HepG2 (cell line): ENCODE data around the gene RPL26. TPM values are rescaled to one million over a fixed set of nuclear protein-coding genes. Genes with fewer than 3 reads are reported as not detected.
A peak's percentile ranks its signal among the peaks of the same experiment; 100 is the strongest.

ENCODE experiments used
- CCDC6 ChIP-seq: sonication (generic); formaldehyde crosslinking; IDR thresholded peaks from 2 replicates; pipeline ENCODE4 v1.8.1; 2022; ENCODE audit warnings: mild to moderate bottlenecking, missing genetic modification reagents, moderate library complexity
- CHCHD3 ChIP-seq: sonication (generic); formaldehyde crosslinking; IDR thresholded peaks from 2 replicates; pipeline ENCODE4 v1.8.0; 2022; ENCODE audit warnings: mild to moderate bottlenecking, missing genetic modification reagents, moderate library complexity
- DBP ChIP-seq: sonication (generic); formaldehyde crosslinking; IDR thresholded peaks from 2 replicates; pipeline ENCODE4 v1.4.0; 2020; ENCODE audit warnings: missing genetic modification reagents; ENCODE audit errors: not compliant biosample characterization
- DDIT3 ChIP-seq: sonication (generic); formaldehyde crosslinking; IDR thresholded peaks from 2 replicates; pipeline ENCODE4 v1.4.0; 2020; ENCODE audit warnings: mild to moderate bottlenecking, missing genetic modification reagents
- HNF4A ChIP-seq: sonication (generic); formaldehyde crosslinking; IDR thresholded peaks from 2 replicates; pipeline ENCODE4 v1.4.0; 2020; ENCODE audit warnings: missing genetic modification reagents
- JDP2 ChIP-seq: sonication (generic); formaldehyde crosslinking; IDR thresholded peaks from 2 replicates; pipeline ENCODE4 v1.8.1; 2022; ENCODE audit warnings: missing genetic modification reagents, borderline replicate concordance
- NKX3-1 ChIP-seq: sonication (generic); formaldehyde crosslinking; IDR thresholded peaks from 2 replicates; pipeline ENCODE4 v1.5.0; 2020; ENCODE audit warnings: missing genetic modification reagents
- NR2F6 ChIP-seq, 2 experiments: IDR thresholded peaks; 2 replicates each; pipeline ENCODE4 v1.6.1; 2016; ENCODE audit warnings: antibody characterized with exemption in 1 of 2, mild to moderate bottlenecking in 1 of 2
- POLR2AphosphoS5 ChIP-seq: IDR thresholded peaks from 2 replicates; pipeline ENCODE4 v1.6.1; 2012; ENCODE audit warnings: low read depth, low read length
- PRPF4 ChIP-seq: fragments of 200-400 bp; formaldehyde crosslinking; IDR thresholded peaks from 2 replicates; pipeline ENCODE4 v1.6.1; 2016; ENCODE audit warnings: low read length, low read depth; ENCODE audit not compliant: poor library complexity, severe bottlenecking
- RAD21 ChIP-seq: fragments of 450-650 bp; formaldehyde crosslinking; IDR thresholded peaks from 2 replicates; pipeline ENCODE4 v1.5.0; 2020; ENCODE audit warnings: mild to moderate bottlenecking
- SKIL ChIP-seq: sonication (generic); formaldehyde crosslinking; IDR thresholded peaks from 2 replicates; pipeline ENCODE4 v1.8.0; 2022; ENCODE audit warnings: missing genetic modification reagents, mild to moderate bottlenecking, moderate library complexity, borderline replicate concordance
- TCF12 ChIP-seq, 2 experiments: fragments of 450-650 bp in 1 of 2; sonication (generic) in 1 of 2; formaldehyde crosslinking in 1 of 2; IDR thresholded peaks; 2 replicates each; pipeline versions ENCODE4 v1.6.1 to v1.8.0; 2017 to 2022; ENCODE audit warnings: antibody characterized with exemption in 1 of 2, mild to moderate bottlenecking in 1 of 2, missing genetic modification reagents in 1 of 2, moderate library complexity in 1 of 2
- ZNF12 ChIP-seq: sonication (generic); formaldehyde crosslinking; IDR thresholded peaks from 2 replicates; pipeline ENCODE4 v1.5.0; 2020; ENCODE audit warnings: missing genetic modification reagents
- ZNF205 ChIP-seq: IDR thresholded peaks from 2 replicates; pipeline ENCODE4 v1.6.1; 2018; ENCODE audit warnings: missing biosample characterization, missing genetic modification reagents
- ZNF382 ChIP-seq: sonication (generic); formaldehyde crosslinking; IDR thresholded peaks from 2 replicates; pipeline ENCODE4 v1.5.0; 2020; ENCODE audit warnings: missing genetic modification reagents, mild to moderate bottlenecking, borderline replicate concordance
- ZNF446 ChIP-seq: sonication (generic); formaldehyde crosslinking; IDR thresholded peaks from 2 replicates; pipeline ENCODE4 v1.5.0; 2020; ENCODE audit warnings: mild to moderate bottlenecking, missing genetic modification reagents
- ZNF615 ChIP-seq: sonication (generic); formaldehyde crosslinking; IDR thresholded peaks from 2 replicates; pipeline ENCODE4 v1.5.0; 2020; ENCODE audit warnings: mild to moderate bottlenecking, missing genetic modification reagents, borderline replicate concordance
- ZNF619 ChIP-seq: sonication (generic); formaldehyde crosslinking; IDR thresholded peaks from 2 replicates; pipeline ENCODE4 v1.4.0; 2020; ENCODE audit warnings: mild to moderate bottlenecking, missing genetic modification reagents
- ZSCAN20 ChIP-seq: sonication (generic); formaldehyde crosslinking; IDR thresholded peaks from 2 replicates; pipeline ENCODE4 v1.4.0; 2020; ENCODE audit warnings: missing genetic modification reagents, mild to moderate bottlenecking, borderline replicate concordance
- polyA plus RNA-seq, 8 experiments: library from polyadenylated mRNA; depleted of rRNA in 3 of 8; stranded (reverse) in 7 of 8; unstranded in 1 of 8; fragments of >200 nt; fragmentation: Illumina TruSeq in 4 of 8; extraction: Trizol in 4 of 8; gene quantifications; 2 replicates each; pipeline versions ENCODE4 v1.2.1 to v1.2.3, GENCODE V29; 2011 to 2016; ENCODE audit warnings: low read depth in 4 of 8, missing spikeins in 1 of 8, mixed read lengths in 1 of 8; ENCODE audit not compliant: insufficient read depth in 1 of 8
- total RNA-seq, 5 experiments: library from RNA; depleted of rRNA; stranded (reverse); fragments of >200 nt; fragmentation: Illumina TruSeq; extraction: Trizol; gene quantifications; 2 replicates each; pipeline ENCODE4 v1.2.3, GENCODE V29; 2016; ENCODE audit warnings: low read depth in 1 of 5

Gene RPL26
- total and polyA plus RNA-seq, 2 of the 13 experiments (the other 11 are each of a cell fraction or from before 2014, with no cell fraction given), result 2,817 to 3,529 TPM

- TF ChIP-seq TCF12 (IDR thresholded peaks at IDR 0.05), result no peak
- no peak for TF ChIP-seq TCF12 (CRISPR knock-in tag; IDR thresholded peaks at IDR 0.05)
- 0 out of 2 replicates have a peak, but pooled peaks have one; percentile 34 for TF ChIP-seq DDIT3 (CRISPR knock-in tag)
- TF ChIP-seq RAD21 (CRISPR knock-in tag), result 0 out of 2 replicates have a peak, but pooled peaks have one; percentile 30
- TF ChIP-seq ZNF205 (CRISPR knock-in tag), result peak; percentile 44; the same call in 1 of the 2 replicates
- no peak for TF ChIP-seq ZNF446 (CRISPR knock-in tag)
- TF ChIP-seq NR2F6 (IDR thresholded peaks at IDR 0.05), result peak; percentile 99
- peak; percentile 99 for TF ChIP-seq NR2F6 (CRISPR knock-in tag; IDR thresholded peaks at IDR 0.05)
- TF ChIP-seq CHCHD3 (CRISPR knock-in tag), result no peak
- TF ChIP-seq ZNF382 (CRISPR knock-in tag), result no peak
- TF ChIP-seq JDP2, result no peak
- TF ChIP-seq NKX3-1 (CRISPR knock-in tag), result peak; percentile 92
- no peak for TF ChIP-seq DBP (CRISPR knock-in tag)
- peak; percentile 96 for TF ChIP-seq SKIL (CRISPR knock-in tag)
- no peak for TF ChIP-seq ZNF615 (CRISPR knock-in tag)
- no peak for TF ChIP-seq PRPF4
- TF ChIP-seq CCDC6 (CRISPR knock-in tag), result no peak; the same call in 1 of the 2 replicates
- no peak for TF ChIP-seq ZSCAN20 (CRISPR knock-in tag)
- TF ChIP-seq ZNF619 (CRISPR knock-in tag), result no peak
- peak; percentile 54; the same call in 1 of the 2 replicates for TF ChIP-seq ZNF12
- TF ChIP-seq HNF4A (CRISPR knock-in tag), result peak; percentile 100
- no peak for TF ChIP-seq POLR2AphosphoS5
Measured at GRCh38 chr17:8420041-8420934, 37.3 kb upstream of the RPL26 start (continued).
